Fibroblast of lung (primary cell): Measurements from ENCODE around the gene SENP2.

Source experiments
- CTCF ChIP-seq, 2 donors: IDR thresholded peaks in 1 of 2; conservative IDR thresholded peaks in 1 of 2; 1 replicate in 1 of 2; 2 replicates in 1 of 2; pipeline ENCODE4 v1.5.1; 2011 to 2012; ENCODE audit warnings: low read length in 2 of 2, control low read depth in 1 of 2, inconsistent platforms in 1 of 2, low read depth in 1 of 2, mild to moderate bottlenecking in 1 of 2
- EZH2 ChIP-seq: IDR thresholded peaks from 2 replicates; pipeline ENCODE4 v1.5.1; 2012; ENCODE audit warnings: low read length, control low read depth, mild to moderate bottlenecking; ENCODE audit errors: missing control alignments

GRCh38 chr3:185572183-185572582 lies 13.9 kb upstream of the SENP2 start:
- no peak for TF ChIP-seq CTCF (conservative IDR thresholded peaks at IDR 0.05 in 1 of 2, IDR thresholded peaks at IDR 0.05 in 1 of 2; ENCODE audit: low read depth in 1 of 2, low read length in 2 of 2)
- TF ChIP-seq EZH2: no peak
